Ascending aorta (tissue), 2 donors: ENCODE data around the gene POLE. TPM values are rescaled to one million over a fixed set of nuclear protein-coding genes. Genes with fewer than 3 reads are reported as not detected.

Source experiments
- DNase-seq, 2 donors: peaks; one replicate each; pipeline ENCODE4 v3.0.0-alpha.2; 2019; ENCODE audit warnings: low spot score in 2 of 2
- H3K27ac ChIP-seq, 2 donors: fragments of 200-600 bp; sonication (generic); one replicate each; pipeline ENCODE4 v1.5.1; 2016 to 2017; ENCODE audit warnings: mild to moderate bottlenecking in 1 of 2
- H3K27me3 ChIP-seq: fragments of 200-600 bp; sonication (generic); one replicate; pipeline ENCODE4 v1.5.1; 2017
- H3K36me3 ChIP-seq, 2 donors: fragments of 200-600 bp; sonication (generic); one replicate each; pipeline ENCODE4 v1.5.1; 2016
- H3K4me1 ChIP-seq, 2 donors: fragments of 200-600 bp; sonication (generic); one replicate each; pipeline ENCODE4 v1.5.1; 2016 to 2017; ENCODE audit warnings: mild to moderate bottlenecking in 1 of 2
- H3K4me3 ChIP-seq, 2 donors: fragments of 200-600 bp; sonication (generic); one replicate each; pipeline ENCODE4 v1.5.1; 2016 to 2017; ENCODE audit warnings: mild to moderate bottlenecking in 1 of 2
- H3K9me3 ChIP-seq, 2 donors: fragments of 200-600 bp; sonication (generic); one replicate each; pipeline ENCODE4 v1.5.1; 2016
- CTCF ChIP-seq, 3 experiments: fragments of 200-600 bp in 2 of 3; fragments of 450-650 bp in 1 of 3; sonication (generic) in 2 of 3; IDR thresholded peaks; one replicate each; pipeline ENCODE4 v1.5.1; 2016 to 2019; ENCODE audit warnings: antibody characterized with exemption in 3 of 3, mild to moderate bottlenecking in 1 of 3, moderate library complexity in 1 of 3
- intact Hi-C: fragments of 100-400 bp; cut with DNase I; formaldehyde crosslinking; loops from one replicate; pipeline ENCODE4 v1.15.1; 2023
- total RNA-seq: library from RNA; depleted of rRNA; stranded (reverse); fragments of >200 nt; gene quantifications from one replicate; pipeline ENCODE4 v1.1.0, GENCODE V29; 2016

Gene POLE
- total RNA-seq, 1 donor from 2014 or later: 115 TPM

- Histone ChIP-seq H3K27ac (no peak overlapping the region), H3K4me3 (no peak overlapping the region), H3K36me3 (peaks cover 11 to 25% of the 10 kb centered on the region in 2 donors), H3K27me3 (peaks cover 13% of the 10 kb centered on the region), H3K4me1 (peaks cover 3 to 4% of the 10 kb centered on the region in 2 donors), H3K9me3 (no peaks in the 10 kb centered on the region)
- no peak for DNase-seq
- intact Hi-C loops: no loop called here
- no peak for TF ChIP-seq CTCF (IDR thresholded peaks at IDR 0.05)
Observed at GRCh38 chr12:132622437-132623071, 64.6 kb downstream of the POLE start.

- Histone ChIP-seq H3K36me3 (peaks cover 11 to 25% of the 10 kb centered on the region in 2 donors), H3K9me3 (no peaks in the 10 kb centered on the region), H3K27me3 (peaks cover 13% of the 10 kb centered on the region), H3K4me3 (no peak overlapping the region), H3K4me1 (peaks cover 3 to 4% of the 10 kb centered on the region in 2 donors), H3K27ac (no peak overlapping the region)
- intact Hi-C loops: no loop called here
- DNase-seq: no peak
- TF ChIP-seq CTCF (IDR thresholded peaks at IDR 0.05): no peak
Observed at GRCh38 chr12:132621657-132622435, 65.3 kb downstream of the POLE start.

- H3K4me1 ChIP-seq: peaks cover 3 to 4% of the 10 kb centered on the region in 2 donors
- DNase-seq: no peak
- H3K9me3 ChIP-seq: peaks cover 3 to 6% of the 10 kb centered on the region in 2 donors
- H3K27me3 ChIP-seq: peaks cover 17% of the 10 kb centered on the region
- intact Hi-C loops: no loop called here
- peaks cover 11 to 25% of the 10 kb centered on the region in 2 donors for H3K36me3 ChIP-seq
- no peak overlapping the region for H3K4me3 ChIP-seq
- no peak overlapping the region for H3K27ac ChIP-seq
- no peak for TF ChIP-seq CTCF (IDR thresholded peaks at IDR 0.05)
Observed at GRCh38 chr12:132620899-132621656, 66.1 kb downstream of the POLE start.

- peaks cover 5 to 18% of the 10 kb centered on the region in 2 donors for H3K36me3 ChIP-seq
- H3K4me3 ChIP-seq: no peak overlapping the region
- H3K4me1 ChIP-seq: peaks cover 3 to 4% of the 10 kb centered on the region in 2 donors
- DNase-seq: no peak
- peaks cover 24% of the 10 kb centered on the region for H3K27me3 ChIP-seq
- H3K9me3 ChIP-seq: peaks cover 3 to 6% of the 10 kb centered on the region in 2 donors
- TF ChIP-seq CTCF (IDR thresholded peaks at IDR 0.05): no peak
- intact Hi-C loops: no loop called here
- no peak overlapping the region for H3K27ac ChIP-seq
Observed at GRCh38 chr12:132620113-132620898, 66.8 kb downstream of the POLE start.
